HL-60 (cell line): ENCODE data around the gene SH3PXD2A.

Experiments used
- DNase-seq, 2 experiments: peaks; one replicate each; pipeline ENCODE4 v3.0.0-alpha.2; 2010 to 2020; ENCODE audit warnings: low read depth in 1 of 2, low spot score in 1 of 2
- H3K27ac ChIP-seq: fragments of 250-450 bp; sonication (Bioruptor Pico); replicated peaks from 2 replicates; pipeline ENCODE4 v1.5.1; 2020; ENCODE audit warnings: mild to moderate bottlenecking, moderate library complexity
- H3K27me3 ChIP-seq: fragments of 250-450 bp; sonication (Bioruptor Pico); 2 replicates; pipeline ENCODE4 v1.5.1; 2021; ENCODE audit warnings: mild to moderate bottlenecking, moderate library complexity; ENCODE audit not compliant: insufficient read depth, poor library complexity, severe bottlenecking
- H3K4me3 ChIP-seq: replicated peaks from 2 replicates; pipeline ENCODE4 v1.5.1; 2011; ENCODE audit warnings: mild to moderate bottlenecking, control low read depth, low read length; ENCODE audit not compliant: insufficient read depth
- GABPA ChIP-seq: IDR thresholded peaks from 2 replicates; pipeline ENCODE4 v1.6.1; 2012; ENCODE audit warnings: low read depth
- POLR2AphosphoS5 ChIP-seq: IDR thresholded peaks from 2 replicates; pipeline ENCODE4 v1.6.1; 2012; ENCODE audit warnings: low read depth
- SPI1 ChIP-seq: IDR thresholded peaks from 2 replicates; pipeline ENCODE4 v1.6.1; 2012; ENCODE audit warnings: low read depth, mild to moderate bottlenecking, borderline replicate concordance
- TF ChIP-seq, protein P1 (sequence below): IDR thresholded peaks from one replicate; pipeline ENCODE4 v1.5.1; 2011; ENCODE audit warnings: low read length, control low read depth, inconsistent platforms; ENCODE audit not compliant: insufficient read depth
- TF ChIP-seq, protein P2 (sequence below): IDR thresholded peaks from 2 replicates; pipeline ENCODE4 v1.6.1; 2012; ENCODE audit warnings: low read depth; ENCODE audit not compliant: insufficient replicate concordance

SH3PXD2A gene

DNA sequence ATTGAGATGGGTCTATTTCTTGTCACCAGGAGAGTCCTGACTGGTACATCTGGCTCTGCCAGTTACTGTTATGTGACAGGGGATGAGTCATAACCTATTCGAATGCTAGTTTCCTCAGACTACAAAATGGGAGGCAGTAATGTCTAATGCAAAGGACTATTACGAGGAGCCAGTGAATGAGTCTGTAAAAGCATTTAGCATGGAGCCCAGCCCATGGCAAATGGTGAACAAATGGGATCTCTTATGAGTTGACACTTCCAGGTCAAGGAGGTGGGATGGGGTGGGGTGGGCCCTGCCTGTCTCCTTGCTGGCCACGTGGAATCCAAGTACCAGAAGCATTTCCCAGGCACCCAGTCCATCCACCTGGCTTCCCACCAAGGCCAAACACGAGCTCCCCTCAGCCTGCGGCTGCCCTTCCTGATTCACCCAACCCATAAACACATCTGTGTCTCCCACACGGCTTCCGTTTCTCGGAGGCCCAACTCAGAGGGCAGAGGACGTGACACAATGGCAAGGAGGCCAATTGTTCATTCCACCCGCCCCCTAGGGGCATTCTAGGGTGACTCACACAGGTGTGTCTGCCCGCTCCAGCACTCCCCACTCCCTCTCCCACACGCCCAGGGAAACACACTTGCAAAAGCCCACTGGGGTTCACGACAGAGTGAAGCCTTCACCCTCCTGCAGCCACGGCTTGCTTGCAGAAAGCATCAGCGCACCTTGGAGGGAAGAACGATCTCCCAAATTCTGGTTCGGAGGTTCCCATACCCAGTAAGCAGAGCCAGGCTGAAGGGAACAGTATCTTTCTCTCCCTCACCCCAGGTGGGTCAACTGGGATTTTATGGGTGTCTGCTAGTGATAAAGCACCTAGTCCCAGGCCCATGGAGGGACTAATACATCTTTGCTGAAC, 109.8 kb downstream of the SH3PXD2A start:
- H3K4me3 ChIP-seq: no peak overlapping the region
- TF ChIP-seq, protein P1, sequence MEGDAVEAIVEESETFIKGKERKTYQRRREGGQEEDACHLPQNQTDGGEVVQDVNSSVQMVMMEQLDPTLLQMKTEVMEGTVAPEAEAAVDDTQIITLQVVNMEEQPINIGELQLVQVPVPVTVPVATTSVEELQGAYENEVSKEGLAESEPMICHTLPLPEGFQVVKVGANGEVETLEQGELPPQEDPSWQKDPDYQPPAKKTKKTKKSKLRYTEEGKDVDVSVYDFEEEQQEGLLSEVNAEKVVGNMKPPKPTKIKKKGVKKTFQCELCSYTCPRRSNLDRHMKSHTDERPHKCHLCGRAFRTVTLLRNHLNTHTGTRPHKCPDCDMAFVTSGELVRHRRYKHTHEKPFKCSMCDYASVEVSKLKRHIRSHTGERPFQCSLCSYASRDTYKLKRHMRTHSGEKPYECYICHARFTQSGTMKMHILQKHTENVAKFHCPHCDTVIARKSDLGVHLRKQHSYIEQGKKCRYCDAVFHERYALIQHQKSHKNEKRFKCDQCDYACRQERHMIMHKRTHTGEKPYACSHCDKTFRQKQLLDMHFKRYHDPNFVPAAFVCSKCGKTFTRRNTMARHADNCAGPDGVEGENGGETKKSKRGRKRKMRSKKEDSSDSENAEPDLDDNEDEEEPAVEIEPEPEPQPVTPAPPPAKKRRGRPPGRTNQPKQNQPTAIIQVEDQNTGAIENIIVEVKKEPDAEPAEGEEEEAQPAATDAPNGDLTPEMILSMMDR: no peak
- TF ChIP-seq POLR2AphosphoS5 (no peak), GABPA (no peak), SPI1 (no peak)
- TF ChIP-seq, protein P2, sequence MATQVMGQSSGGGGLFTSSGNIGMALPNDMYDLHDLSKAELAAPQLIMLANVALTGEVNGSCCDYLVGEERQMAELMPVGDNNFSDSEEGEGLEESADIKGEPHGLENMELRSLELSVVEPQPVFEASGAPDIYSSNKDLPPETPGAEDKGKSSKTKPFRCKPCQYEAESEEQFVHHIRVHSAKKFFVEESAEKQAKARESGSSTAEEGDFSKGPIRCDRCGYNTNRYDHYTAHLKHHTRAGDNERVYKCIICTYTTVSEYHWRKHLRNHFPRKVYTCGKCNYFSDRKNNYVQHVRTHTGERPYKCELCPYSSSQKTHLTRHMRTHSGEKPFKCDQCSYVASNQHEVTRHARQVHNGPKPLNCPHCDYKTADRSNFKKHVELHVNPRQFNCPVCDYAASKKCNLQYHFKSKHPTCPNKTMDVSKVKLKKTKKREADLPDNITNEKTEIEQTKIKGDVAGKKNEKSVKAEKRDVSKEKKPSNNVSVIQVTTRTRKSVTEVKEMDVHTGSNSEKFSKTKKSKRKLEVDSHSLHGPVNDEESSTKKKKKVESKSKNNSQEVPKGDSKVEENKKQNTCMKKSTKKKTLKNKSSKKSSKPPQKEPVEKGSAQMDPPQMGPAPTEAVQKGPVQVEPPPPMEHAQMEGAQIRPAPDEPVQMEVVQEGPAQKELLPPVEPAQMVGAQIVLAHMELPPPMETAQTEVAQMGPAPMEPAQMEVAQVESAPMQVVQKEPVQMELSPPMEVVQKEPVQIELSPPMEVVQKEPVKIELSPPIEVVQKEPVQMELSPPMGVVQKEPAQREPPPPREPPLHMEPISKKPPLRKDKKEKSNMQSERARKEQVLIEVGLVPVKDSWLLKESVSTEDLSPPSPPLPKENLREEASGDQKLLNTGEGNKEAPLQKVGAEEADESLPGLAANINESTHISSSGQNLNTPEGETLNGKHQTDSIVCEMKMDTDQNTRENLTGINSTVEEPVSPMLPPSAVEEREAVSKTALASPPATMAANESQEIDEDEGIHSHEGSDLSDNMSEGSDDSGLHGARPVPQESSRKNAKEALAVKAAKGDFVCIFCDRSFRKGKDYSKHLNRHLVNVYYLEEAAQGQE: no peak
- DNase-seq: peak; percentile 58 to 60
- no peaks in the 10 kb centered on the region for H3K27me3 ChIP-seq
- H3K27ac ChIP-seq: no peak overlapping the region; the same call in 1 of the 2 replicates

DNA sequence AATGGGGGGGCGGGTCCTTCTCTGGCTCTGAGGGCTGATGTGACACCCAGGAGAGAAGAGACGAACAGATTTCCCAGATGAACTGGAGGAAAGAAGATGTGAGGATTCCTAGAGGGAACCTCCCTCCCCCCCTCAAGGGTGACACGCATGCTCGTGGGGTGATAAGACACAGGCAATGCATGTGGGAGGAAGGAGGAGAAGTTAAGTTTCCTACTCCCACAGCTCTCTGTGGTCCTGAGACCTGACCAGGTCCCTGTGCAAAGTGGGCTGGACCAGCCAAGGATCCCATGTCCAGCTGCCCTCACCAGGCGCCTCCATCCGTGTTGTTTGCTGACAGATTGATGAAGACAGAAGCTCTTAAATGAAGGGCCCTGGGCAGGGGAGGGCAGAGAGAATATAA, 112.6 kb downstream of the SH3PXD2A start:
- no peak overlapping the region for H3K27ac ChIP-seq
- H3K27me3 ChIP-seq: no peaks in the 10 kb centered on the region
- H3K4me3 ChIP-seq: no peak overlapping the region
- TF ChIP-seq, protein P1: no peak
- TF ChIP-seq SPI1: no peak
- TF ChIP-seq, protein P2: no peak
- TF ChIP-seq GABPA: no peak
- no peak for TF ChIP-seq POLR2AphosphoS5
- no peak for DNase-seq

DNA sequence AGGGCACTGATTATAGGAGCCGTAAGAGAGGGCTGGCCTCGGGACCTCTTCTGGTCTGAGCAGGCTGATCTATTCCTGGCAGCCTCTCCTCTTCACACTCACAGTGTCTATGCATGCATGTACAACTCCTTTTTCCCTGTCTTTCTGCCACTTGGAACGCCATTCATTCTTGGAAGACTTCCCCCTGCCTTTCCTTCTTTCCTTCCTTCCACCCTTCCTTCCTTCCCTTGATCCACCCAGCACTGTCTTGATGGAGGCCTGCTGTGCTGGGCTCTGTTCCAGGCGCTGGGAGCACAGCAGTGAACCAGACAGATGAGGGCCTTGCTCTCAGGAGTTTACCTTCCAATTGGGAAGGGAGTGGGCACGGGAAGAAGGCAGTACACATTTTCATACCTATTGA, 114.8 kb downstream of the SH3PXD2A start:
- no peak for TF ChIP-seq GABPA
- TF ChIP-seq SPI1: no peak
- TF ChIP-seq POLR2AphosphoS5: no peak
- TF ChIP-seq, protein P2: no peak
- TF ChIP-seq, protein P1: no peak
- no peak overlapping the region for H3K4me3 ChIP-seq
- no peaks in the 10 kb centered on the region for H3K27me3 ChIP-seq
- no peak for DNase-seq
- no peak overlapping the region for H3K27ac ChIP-seq
